H1 (cell line): ENCODE results near the gene HRH1.

ENCODE experiments used
- CTCF ChIP-seq, 3 experiments: IDR thresholded peaks; 1 replicate in 2 of 3; 2 replicates in 1 of 3; pipeline versions ENCODE4 v1.5.1 to v1.6.1; 2011; ENCODE audit warnings: low read length in 3 of 3, mild to moderate bottlenecking in 3 of 3, inconsistent platforms in 2 of 3, low read depth in 1 of 3, moderate library complexity in 1 of 3; ENCODE audit not compliant: insufficient read depth in 1 of 3; ENCODE audit errors: control extremely low read depth in 1 of 3
- FOSL1 ChIP-seq: IDR thresholded peaks from 2 replicates; pipeline ENCODE4 v1.6.1; 2011; ENCODE audit warnings: mild to moderate bottlenecking, low read depth, low read length, moderate library complexity; ENCODE audit not compliant: insufficient read depth
- POLR2A ChIP-seq, 2 experiments: IDR thresholded peaks; 1 replicate in 1 of 2; 2 replicates in 1 of 2; pipeline ENCODE4 v1.6.1; 2011; ENCODE audit warnings: low read depth in 2 of 2, low read length in 2 of 2, mild to moderate bottlenecking in 2 of 2; ENCODE audit errors: control extremely low read depth in 1 of 2
- POLR2AphosphoS5 ChIP-seq: IDR thresholded peaks from 2 replicates; pipeline ENCODE4 v1.6.1; 2011; ENCODE audit warnings: low read depth, low read length

DNA sequence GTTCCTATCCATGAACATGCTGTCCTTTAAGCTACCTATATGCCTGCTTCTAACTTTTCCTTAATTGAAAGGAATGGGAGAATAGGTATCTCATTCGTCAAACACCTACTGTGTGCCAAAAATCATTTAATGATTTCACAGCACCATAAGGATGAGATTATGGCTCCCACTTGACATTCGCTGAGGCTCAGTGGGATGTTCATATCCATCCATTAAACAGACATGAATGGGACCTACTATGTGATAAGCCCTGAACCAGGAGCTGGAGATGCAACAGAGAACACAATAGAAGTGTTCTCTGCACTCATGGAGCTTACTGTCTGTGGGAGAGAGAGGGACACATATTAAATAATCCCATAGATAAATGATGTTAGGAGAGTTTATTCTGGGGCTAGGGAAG, 49.7 kb downstream of the HRH1 start:
- TF ChIP-seq FOSL1: no peak
- TF ChIP-seq POLR2AphosphoS5: no peak
- TF ChIP-seq CTCF (IDR thresholded peaks at IDR 0.05; ENCODE audit: control extremely low read depth in 1 of 3, insufficient read depth in 1 of 3, low read depth in 1 of 3, low read length in 3 of 3): no peak
- TF ChIP-seq POLR2A (IDR thresholded peaks at IDR 0.05; ENCODE audit: control extremely low read depth in 1 of 2, low read depth in 2 of 2, low read length in 2 of 2): no peak
